GDM1 (cell line): Measurements from ENCODE around the gene SART3.
"Not testable (repeated sequence)": the region's sequence is repeated elsewhere in the genome, so short reads cannot be mapped to it uniquely, and the experiment has no call there.

Experiments
- DNase-seq: peaks from one replicate; lab custom pipeline; 2025; lab: John Stamatoyannopoulos, UW

The SART3 gene

DNA sequence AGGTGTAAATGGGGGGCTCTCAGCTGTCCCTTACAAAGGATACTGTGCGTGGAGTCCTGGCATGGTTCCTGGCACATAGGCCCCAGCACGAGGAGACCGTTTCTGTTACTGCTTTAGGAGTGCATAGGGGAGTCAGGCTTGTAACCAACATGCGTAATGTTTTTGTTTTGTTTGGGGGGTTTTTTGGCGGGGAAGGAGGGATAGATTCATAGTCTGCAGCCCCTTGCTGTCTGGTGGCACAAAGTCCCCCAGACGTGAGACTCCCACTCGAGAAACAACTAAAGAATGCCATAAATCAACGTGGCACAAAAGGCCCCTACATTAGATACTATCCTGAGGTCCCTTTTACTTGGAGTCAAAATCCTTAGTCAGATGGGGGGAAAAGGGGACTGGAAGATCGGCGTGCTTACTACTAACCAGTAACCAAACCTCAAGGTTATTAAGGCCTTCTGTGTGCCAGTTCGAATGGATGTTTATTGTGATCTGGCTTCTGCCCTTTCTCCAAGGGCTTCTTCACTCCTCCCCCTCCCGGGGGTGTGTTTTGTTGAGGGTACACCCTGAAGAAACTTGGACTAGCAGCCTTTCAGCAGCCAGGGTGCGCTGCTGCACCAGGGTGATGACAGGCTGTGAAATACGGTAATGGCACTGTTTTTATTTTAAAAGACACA lies 2.3 kb upstream of the SART3 start:
- peak; percentile 72 for DNase-seq

DNA sequence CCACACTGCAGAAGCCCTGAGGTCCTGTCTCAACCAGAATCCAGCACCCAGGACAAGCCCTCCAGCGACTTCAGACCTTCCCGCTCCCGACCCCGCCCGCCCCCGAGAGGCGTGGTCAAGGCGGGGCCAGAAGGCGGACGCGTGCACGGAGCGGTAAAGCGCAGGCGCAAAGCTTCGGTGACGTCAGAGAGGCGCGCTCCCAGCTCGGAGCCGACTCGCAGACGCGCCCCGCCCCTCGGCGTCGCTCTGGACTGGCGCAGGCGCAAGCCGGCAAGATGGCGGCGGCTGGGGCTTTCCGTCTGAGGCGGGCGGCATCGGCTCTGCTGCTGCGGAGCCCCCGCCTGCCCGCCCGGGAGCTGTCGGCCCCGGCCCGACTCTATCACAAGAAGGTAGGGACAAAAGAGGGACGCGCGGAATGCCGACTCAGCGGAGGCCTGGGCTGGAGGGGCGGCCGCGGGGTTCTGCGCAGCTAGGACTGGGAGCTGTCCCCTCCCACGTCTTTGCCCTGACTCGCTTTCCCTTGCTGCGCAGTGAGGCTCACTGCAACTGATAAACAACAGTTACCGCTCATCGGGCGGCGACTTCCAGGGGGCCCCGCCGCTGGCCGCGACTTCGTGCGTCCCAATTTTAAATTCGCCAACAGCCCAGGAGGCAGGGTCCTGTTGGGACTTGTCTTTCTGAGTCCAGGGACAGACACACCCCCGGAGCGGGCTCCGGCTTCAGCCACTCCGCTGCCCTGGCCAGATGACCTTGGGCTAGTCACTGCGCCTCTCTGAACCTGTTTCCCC lies 1.6 kb upstream of the SART3 start, which contains the start of gene ISCU:
TSS of gene ISCU (plus strand) at position 249 of the 788 bp plus-strand sequence. CDS start at position 276, 27 bp downstream.
- DNase-seq: peak; percentile 97

DNA sequence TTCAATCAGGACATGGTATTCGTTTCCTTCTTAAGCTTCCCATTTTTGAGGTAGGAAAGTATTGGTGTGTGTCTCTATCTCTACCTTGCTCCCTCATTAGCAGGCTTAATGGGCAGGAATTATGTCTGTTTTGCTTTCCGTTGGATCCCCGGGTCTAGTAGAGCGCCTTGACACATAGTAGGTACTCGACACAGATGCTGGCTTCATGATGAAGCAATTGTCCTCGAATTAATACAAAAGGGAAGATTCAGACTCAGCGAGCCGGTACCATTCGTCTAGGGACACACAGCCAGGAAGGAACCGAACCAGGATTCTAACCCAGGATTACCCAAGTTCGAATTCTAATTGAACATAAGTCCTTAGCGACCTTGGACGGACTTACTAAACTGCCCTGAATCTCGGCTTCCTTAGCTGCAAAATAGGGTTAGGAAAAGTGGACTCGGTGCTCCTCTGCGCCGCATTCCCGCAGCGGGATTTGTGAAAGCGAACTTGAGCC lies 927 bp upstream of the SART3 start:
- no peak for DNase-seq

DNA sequence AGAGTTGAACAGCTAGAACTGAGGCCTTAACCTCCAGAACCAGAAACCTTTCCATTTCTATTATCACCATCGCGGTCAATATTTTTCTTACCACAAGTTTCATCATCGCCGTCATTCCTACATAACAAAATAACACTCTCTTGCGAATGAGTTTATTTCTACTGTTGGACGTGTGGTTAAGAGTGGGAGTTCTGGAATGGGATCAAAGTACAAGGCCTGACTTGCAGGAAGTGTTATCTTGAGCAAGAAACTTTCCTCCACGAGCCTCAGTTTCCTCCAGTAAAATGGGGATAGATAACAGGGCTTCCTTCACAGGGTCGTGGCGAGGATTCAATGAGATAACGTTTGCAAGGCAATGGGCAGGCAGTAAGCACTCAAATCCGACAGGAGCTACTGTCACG lies 652 bp downstream of the SART3 start:
- DNase-seq: no peak

DNA sequence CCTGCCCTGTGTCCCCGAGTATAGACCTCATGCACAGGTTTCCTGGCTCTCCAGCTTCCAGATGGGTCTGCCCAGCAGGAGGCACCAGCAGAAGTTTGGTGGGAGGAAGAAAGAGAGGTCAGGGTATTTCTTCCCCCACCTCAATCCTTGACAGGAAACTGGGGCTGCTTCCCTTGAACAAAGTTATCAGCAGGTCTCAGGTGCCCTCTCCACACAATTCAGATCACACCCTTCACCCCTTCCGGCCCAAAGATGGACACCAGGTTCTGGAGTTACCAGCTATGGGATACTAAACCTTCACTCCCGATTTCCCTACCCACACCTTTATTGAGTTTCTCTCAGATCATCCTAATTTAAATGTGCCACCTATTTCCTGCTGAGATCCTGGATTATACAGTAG lies 1.2 kb downstream of the SART3 start:
- DNase-seq: no peak

DNA sequence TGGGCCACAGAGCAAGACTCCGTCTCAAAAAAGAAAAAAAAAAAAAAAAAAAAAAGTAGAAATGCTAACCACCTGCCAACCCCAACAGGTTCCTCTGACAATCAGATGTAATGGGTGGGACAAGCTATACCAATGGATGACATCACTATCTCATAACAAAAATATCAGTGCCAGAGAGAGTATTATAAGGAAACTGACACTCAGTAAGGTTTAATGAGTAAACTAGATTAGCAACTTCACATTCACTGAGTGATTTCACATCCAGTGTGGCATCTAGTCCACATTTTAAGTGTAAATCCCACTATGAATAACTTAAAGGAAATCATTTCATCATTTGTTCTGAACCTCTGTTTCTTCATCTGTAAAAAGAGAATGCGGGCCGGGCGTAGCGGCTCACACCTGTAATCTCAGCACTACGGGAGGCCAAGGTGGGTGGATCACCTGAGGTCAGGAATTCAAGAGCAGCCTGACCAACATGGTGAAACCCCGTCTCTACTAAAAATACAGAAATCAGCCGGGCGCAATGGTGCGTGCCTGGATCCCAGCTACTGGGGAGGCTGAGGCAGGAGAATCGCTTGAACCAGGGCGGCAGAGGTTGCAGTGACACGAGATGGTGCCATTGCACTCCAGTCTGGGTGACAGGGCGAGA lies 1.8 kb downstream of the SART3 start:
- DNase-seq: no peak

DNA sequence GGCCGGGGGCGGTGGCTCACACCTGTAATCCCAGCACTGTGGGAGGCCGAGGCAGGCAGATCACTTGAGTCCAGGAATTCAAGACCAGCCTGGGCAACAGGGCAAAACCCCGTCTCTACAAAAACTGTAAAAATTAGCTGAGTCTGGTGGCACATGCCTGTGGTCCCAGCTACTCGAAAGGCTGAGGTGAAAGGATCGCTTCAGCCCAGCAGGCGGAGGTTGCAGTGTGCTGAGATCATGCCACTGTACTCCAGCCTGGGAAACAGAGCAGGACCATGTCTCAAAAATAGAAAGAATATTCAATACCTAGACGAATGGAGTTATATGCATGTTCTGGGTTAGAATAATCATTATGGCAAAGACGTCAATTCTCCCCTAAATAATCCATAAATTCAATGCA lies 5.6 kb downstream of the SART3 start:
- not testable (repeated sequence) for DNase-seq

DNA sequence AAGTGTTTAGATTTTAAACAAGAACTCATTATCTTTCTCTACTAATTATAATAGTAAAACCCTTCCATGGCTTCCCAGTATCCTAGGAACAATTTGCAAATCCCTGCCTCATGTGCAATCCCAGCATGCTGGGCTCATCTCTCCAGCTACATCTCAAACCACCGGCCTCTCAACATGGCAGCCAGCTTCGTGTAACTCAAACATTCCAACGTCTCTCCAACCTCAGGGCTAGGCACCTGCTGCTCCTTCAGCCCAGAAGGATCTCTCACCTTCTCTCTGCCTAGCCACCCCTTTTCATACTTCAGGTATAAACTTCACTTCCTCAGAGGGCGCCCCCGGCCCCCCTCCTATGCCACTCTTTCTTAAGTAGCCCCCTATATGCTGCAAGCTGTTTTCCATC lies 7.2 kb downstream of the SART3 start:
- no peak for DNase-seq

DNA sequence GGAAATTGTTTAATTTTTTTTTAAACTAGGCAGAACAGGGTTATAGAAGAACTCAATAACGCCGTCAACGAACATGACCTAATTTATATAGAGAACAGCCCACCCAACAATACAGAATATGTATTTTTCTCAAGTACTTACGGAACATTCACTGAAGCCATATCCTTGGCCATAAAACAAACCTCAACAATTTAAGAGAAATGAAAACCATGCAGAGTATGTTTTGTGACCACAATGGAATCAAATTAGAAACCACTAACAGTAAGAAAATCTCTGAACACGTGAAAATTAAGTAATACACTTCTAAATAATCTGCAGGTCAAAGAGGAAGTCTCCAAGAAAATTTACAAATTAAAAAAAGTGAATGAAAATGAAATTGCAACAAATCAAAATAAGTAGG lies 9.4 kb downstream of the SART3 start:
- DNase-seq: no peak

DNA sequence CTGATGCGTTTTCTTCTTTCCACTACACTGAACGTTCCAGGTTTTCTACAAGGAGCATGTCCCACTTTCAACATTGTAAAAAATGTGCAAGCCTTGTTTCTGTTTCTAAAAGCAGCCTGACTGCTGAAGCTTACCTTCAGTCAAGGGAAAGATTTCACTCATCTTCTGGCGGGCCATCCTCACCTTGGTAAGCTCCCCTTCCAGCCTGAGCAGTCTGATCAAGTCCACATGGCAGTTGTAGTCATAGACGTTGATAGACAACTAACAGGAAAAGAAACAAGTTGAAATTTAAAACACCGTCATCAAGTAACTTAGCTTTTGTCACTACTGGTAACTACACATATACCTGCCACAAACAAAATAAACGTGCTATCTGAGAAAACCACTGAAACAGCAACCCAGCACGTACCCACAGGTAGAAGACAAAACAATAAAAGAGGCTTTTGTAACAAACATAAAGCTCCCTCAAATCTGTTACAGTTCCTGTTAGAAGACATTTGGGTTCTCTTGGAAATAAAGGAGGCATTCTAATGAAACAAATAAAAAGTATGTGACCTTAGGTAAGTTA lies 11.9 kb downstream of the SART3 start:
- DNase-seq: no peak

DNA sequence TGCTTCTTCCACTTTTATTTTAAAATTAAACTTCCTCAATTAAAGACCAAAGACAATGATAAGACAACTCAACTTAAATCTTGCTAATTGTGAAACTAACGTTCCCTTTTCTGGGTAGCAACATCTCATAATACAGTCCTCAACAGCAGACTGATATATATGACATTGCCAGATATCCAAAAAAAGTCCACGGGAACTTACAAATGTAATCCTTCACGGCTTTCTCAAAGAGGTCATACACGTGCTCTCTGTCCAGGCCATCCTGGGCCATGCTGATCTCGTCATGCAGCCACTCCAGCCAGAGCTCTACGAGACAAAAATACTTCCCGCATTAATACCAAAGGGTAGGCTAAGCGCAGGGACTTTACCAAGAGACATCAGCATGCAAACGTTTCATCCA lies 13.3 kb downstream of the SART3 start:
- DNase-seq: no peak

DNA sequence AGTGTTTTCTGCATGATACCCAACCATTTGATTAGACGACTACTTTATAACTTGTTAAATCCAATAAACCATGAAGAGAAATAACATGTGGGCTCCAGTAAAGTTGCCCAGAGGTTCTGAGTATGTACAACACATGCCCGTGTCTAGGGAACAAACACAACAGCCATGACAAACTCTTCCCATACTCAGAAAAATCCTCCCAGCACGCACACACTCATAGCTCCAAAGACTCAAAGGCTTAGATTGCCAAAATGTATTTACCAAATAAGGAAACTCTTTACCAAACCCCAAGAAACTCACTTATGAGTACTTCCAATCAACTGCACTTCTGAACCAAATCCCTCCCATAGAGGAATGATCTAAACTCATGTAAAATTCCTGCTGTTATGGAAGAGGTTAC lies 17.3 kb downstream of the SART3 start:
- no peak for DNase-seq

DNA sequence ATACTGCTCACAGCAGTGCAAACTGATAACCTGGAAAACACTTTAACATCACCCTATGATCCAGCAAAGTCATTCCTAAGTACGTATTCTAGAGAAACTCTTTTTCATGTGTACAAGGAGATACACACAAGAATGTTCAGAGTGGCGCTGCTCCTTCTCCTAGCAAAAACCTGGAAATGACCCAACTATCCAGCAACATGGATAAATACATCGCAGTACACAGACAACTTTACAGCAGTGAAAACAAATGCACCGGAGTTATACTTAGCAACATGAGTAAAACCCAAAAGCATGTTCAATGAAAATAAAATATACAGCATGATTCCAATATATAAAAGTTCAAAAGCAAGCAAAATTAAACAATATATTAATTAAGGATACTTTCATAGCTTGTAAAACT lies 18.7 kb downstream of the SART3 start:
- no peak for DNase-seq

DNA sequence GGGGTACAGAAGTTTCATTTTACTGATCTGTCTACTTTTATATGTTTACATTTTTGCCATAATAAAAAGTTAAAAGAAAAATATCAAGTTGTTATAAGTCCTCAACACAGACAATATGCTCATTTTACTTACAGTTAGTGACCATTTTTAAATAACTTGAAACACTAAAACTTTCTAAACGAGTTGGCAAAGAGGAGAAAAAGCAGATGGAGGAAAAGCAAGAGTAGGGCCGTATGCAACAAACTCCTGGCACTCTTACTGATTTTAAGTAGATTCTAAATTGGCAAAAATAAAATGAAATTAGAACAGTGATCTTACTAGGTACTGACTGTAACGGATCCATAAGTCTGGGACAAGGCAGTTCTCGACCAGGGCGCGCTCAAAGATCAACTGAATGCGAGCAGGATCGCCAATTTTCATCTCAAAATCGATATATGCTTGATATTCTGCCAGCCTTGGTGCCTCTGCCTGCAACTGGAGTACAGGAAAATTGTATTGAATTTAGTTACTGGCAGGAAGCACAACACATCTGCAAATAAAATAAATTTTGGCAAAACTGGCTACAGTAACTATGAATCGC lies 22.3 kb downstream of the SART3 start:
- DNase-seq: no peak

DNA sequence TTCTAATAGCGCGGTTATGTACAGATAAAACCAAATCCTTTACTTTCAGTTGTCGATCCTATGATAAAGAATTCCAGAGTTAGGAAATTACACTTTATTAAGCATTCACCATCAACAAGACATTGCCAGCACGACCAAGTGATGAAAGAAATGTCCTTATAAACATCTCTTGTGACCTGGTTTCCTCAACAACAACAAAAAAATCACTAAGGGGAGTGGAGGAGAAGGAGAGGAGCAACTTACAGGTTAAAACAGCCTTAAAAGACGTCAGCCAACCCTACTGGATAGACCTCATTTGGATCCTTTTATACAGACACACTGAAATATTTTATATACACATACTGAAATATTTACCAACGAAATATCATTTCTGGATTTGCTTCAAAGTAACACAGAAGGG lies 22.8 kb downstream of the SART3 start:
- no peak for DNase-seq

DNA sequence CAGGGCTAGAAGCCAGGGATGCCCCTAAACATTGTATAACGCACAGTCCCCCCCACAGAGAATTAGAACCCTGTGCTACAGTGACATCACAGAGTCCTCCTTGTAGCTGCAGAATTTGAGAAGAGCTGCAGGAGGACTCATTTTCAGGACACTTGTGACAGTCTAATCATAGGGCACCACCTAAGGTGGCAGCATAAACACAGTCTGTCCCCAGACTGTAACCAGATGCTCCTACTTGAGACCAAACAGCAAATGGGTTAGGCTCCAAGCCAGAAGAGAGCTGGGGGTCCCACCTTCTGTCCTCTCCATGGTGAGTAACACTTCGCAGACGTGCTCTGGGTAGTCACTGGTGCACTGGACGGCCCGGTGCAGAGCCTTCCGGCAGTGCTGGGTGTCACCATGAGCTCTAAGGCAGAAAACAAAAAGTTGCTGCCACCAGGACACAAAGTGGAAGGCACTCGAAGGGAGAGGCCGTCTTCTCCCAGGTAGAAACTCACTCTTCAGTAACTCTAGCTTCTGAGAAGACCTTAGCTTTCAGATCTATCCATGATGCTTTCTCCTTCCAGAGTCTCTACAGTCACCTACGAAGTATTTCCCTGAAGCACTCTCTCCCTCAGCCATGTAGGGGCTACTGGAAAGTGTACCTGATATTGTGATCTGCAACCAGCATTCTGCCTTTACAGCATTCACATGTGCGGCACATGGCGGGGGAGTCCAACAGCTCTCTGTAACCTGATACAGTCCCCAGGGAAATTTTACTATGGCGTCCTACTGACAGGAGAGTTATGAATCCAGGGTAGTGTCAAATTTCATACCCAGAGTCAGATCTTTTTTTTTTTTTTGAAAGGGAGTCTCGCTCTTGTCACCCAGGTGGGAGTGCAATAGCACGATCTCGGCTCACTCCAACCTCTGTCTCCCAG lies 28.8 kb downstream of the SART3 start:
- DNase-seq: no peak

DNA sequence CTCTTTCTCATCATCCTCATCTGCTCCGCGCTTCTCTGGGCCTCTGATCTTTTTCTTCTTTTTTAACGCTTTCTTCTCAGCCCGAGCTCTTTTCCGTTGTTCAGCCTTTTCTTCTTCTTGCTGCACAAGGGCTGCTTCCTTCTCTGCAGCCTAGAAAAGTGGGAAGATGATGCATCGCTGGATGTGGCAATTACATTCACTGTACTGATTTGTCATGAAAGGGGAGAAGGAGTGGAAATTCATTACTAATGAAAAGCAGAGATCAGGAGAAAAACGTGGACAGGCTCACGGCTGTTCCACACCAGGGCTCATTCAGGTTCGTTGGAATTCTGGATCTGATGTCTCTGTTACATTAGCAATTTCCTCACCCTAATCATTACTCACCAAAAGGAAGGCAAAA lies 30.8 kb downstream of the SART3 start:
- DNase-seq: no peak

DNA sequence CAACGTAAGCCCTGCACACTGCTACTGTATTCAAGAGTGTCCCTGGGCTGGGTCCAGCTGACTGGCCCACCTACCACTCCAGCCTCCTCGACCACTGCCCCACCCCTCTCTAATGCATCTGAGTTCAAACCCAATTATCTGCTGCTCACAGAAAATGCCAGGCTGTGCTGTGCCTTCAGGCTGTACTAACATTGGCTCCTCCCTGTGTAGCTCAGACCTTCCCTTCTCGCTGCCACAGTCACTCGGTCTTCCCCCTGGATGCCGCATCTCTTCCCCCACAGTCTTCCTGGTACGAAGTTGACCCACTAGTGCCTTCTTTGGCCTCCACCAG lies 33.8 kb downstream of the SART3 start:
- no peak for DNase-seq

DNA sequence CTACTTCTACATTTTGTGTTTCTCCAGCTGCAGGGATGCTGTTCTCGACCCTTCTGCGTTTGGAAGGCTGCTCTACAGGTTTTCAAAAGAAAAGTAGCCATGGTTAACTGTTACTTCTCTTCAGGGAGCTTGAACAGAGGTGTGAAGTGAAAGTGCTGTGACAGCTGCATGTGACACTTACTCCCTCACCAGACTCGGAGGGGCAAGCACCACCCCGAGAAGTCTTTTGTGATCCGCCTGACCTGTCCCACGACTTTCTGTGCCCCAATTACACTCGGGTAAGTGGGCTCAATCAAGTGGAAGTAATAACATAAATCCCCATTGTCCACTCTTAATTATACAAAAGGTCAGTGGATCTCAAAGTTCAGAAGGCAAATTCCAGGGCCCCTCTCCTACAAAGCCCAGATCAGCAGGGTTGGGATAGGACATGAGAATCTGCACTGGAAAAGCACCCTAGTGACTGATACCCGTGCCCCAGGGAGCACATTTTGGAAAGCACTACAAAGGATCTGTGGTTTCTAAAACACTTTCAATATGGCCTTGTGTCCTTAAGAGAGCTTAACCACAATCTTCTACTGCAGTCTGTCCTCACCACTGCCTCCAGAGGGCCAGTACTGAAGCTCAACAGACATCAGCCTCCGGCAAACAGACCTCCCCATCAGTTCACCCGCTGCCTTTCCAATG lies 34.3 kb downstream of the SART3 start:
- DNase-seq: no peak

DNA sequence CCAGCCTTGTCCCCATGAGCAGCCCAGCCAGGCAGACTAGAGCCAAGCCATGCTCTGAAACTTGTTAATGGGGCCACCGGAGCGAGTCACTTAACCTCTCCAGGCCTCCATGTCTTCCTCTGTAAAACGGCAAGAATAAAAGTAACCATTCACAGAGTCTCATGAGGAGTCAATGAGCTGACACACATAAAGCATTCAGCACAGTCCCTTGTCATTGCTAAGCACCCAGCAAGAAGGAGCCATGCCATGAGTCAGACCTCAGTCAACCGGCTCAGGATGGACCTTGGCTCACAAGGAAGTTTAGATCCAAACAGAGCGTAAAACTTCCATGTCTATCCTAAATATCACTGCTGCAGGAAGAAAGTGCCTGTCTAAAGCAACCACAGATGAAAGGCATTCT lies 35.3 kb downstream of the SART3 start:
- DNase-seq: no peak

DNA sequence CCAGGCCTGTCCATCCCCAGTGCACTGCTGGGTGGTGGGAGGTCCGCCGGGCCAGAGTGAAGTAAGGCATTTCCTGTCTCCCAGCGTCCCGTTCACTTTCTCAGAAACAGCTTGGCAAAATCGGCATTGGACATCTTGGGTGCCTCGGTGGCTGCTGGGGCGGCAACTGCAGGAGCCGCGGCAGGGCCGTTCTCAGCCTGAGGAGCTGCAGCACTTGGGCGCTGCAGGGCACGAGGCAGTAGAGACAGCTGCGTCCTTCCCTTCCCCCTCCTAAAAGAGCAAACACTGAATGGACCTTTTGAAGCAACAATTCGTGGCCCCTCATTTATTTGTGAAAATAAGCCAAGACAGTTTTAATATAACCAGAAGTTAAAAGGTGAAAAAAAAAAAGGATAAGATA lies 37.6 kb downstream of the SART3 start:
- DNase-seq: no peak
